Measurements from ENCODE around the gene KCTD2.

- no peak for TF ChIP-seq REST (IDR thresholded peaks at IDR 0.05; ENCODE audit: insufficient read depth in 1 of 2, low read depth in 2 of 2, low read length in 2 of 2)
- no peak for TF ChIP-seq POLR2AphosphoS5 (IDR thresholded peaks at IDR 0.05; ENCODE audit: low read depth, low read length)
Observed at GRCh38 chr17:75032720-75033280, 14.2 kb upstream of the KCTD2 start.
